ENCODE measurements around the gene NEDD1. TPM values are rescaled to one million over a fixed set of nuclear protein-coding genes. Genes with fewer than 3 reads are reported as not detected.

Gene NEDD1
- total RNA-seq, 1 donor from 2014 or later: 21.3 TPM

- no peak for DNase-seq (ENCODE audit: low read depth in 2 of 2)
Observed at GRCh38 chr12:97003276-97003675, 96.2 kb downstream of the NEDD1 start.

Measured in dermis microvascular lymphatic vessel endothelial cell (primary cell).